Activated naive CD4-positive, alpha-beta T cell treated with anti-CD3 and anti-CD28 coated beads for 36 hours (primary cell): Measurements from ENCODE around the gene DPF3. TPM values are rescaled to one million over a fixed set of nuclear protein-coding genes. Genes with fewer than 3 reads are reported as not detected.

ENCODE experiments used
- CTCF ChIA-PET: fragments of 350-600 bp; sonication (Branson Sonifier 250); formaldehyde crosslinking; loops from one replicate; lab custom pipeline; 2021; ENCODE audit warnings: antibody characterized with exemption; lab: Charles Lee
- DNase-seq: peaks from one replicate; pipeline ENCODE4 v3.0.0-alpha.2; 2020
- H3K27ac Mint-ChIP-seq: one replicate; pipeline ENCODE4 v1.8.0; 2021; ENCODE audit warnings: mild to moderate bottlenecking, mixed read lengths
- H3K27me3 Mint-ChIP-seq: one replicate; pipeline ENCODE4 v1.8.0; 2021; ENCODE audit warnings: low read depth, mixed read lengths
- H3K36me3 Mint-ChIP-seq: one replicate; pipeline ENCODE4 v1.8.0; 2021; ENCODE audit warnings: low read depth, mixed read lengths
- H3K4me1 Mint-ChIP-seq: one replicate; pipeline ENCODE4 v1.8.0; 2021; ENCODE audit warnings: low read depth, mixed read lengths
- H3K4me3 Mint-ChIP-seq: one replicate; pipeline ENCODE4 v1.8.0; 2021; ENCODE audit warnings: mild to moderate bottlenecking, moderate library complexity, mixed read lengths
- H3K9me3 Mint-ChIP-seq: one replicate; pipeline ENCODE4 v1.8.0; 2021; ENCODE audit warnings: mixed read lengths
- intact Hi-C: fragments of 100-400 bp; cut with micrococcal nuclease; formaldehyde crosslinking; loops from one replicate; pipeline ENCODE4 v1.15.1; 2023
- total RNA-seq, 2 experiments: library from RNA; stranded (reverse); gene quantifications; one replicate each; pipeline ENCODE4 v1.2.3, GENCODE V29; 2021

Gene DPF3
- total RNA-seq, 2 experiments from 2014 or later: 0.29 to 0.47 TPM

- CTCF ChIA-PET: no interaction called here
- Mint-ChIP-seq H3K27ac (no peak overlapping the region), H3K36me3 (no peaks in the 10 kb centered on the region), H3K9me3 (no peaks in the 10 kb centered on the region), H3K4me1 (no peaks in the 10 kb centered on the region), H3K4me3 (no peak overlapping the region), H3K27me3 (no peaks in the 10 kb centered on the region)
- no peak for DNase-seq
- intact Hi-C loops: no loop called here
These were observed 107.2 kb downstream of the DPF3 start for GRCh38 chr14:72786378-72787350.

GRCh38 chr14:72783741-72784140, 110.2 kb downstream of the DPF3 start:
- H3K4me1 Mint-ChIP-seq: no peaks in the 10 kb centered on the region
- no peaks in the 10 kb centered on the region for H3K36me3 Mint-ChIP-seq
- no peak overlapping the region for H3K4me3 Mint-ChIP-seq
- CTCF ChIA-PET: no interaction called here
- no peaks in the 10 kb centered on the region for H3K9me3 Mint-ChIP-seq
- intact Hi-C loops: no loop called here
- no peak for DNase-seq
- H3K27me3 Mint-ChIP-seq: no peaks in the 10 kb centered on the region
- no peak overlapping the region for H3K27ac Mint-ChIP-seq

GRCh38 chr14:72782817-72783216, 111.1 kb downstream of the DPF3 start:
- Mint-ChIP-seq H3K36me3 (no peaks in the 10 kb centered on the region), H3K27me3 (no peaks in the 10 kb centered on the region), H3K4me3 (no peak overlapping the region), H3K4me1 (no peaks in the 10 kb centered on the region), H3K9me3 (no peaks in the 10 kb centered on the region), H3K27ac (no peak overlapping the region)
- CTCF ChIA-PET: no interaction called here
- intact Hi-C loops: no loop called here
- no peak for DNase-seq

GRCh38 chr14:72781561-72782508, 112.1 kb downstream of the DPF3 start:
- intact Hi-C loops: no loop called here
- CTCF ChIA-PET: no interaction called here
- H3K9me3 Mint-ChIP-seq: peaks cover 6% of the 10 kb centered on the region

GRCh38 chr14:72780751-72781150, 113.2 kb downstream of the DPF3 start:
- no peak for DNase-seq
- Mint-ChIP-seq H3K27ac (no peak overlapping the region), H3K4me3 (no peak overlapping the region), H3K4me1 (peaks cover 7% of the 10 kb centered on the region), H3K36me3 (no peaks in the 10 kb centered on the region), H3K9me3 (peaks cover 6% of the 10 kb centered on the region), H3K27me3 (no peaks in the 10 kb centered on the region)
- intact Hi-C loops: no loop called here
- CTCF ChIA-PET: interaction anchor here (0.6 to 1.2 kb wide), 3 partner anchors 21 to 266 kb away, joined by 3 read pairs; no protein-coding TSS in a partner anchor

More at GRCh38 chr14:72781561-72782508, 112.1 kb downstream of the DPF3 start:
- no peak overlapping the region for H3K4me3 Mint-ChIP-seq
- H3K27me3 Mint-ChIP-seq: no peaks in the 10 kb centered on the region
- no peaks in the 10 kb centered on the region for H3K36me3 Mint-ChIP-seq
- peaks cover 4% of the 10 kb centered on the region for H3K4me1 Mint-ChIP-seq
- no peak for DNase-seq
- H3K27ac Mint-ChIP-seq: no peak overlapping the region

GRCh38 chr14:72779679-72780078, 114.2 kb downstream of the DPF3 start:
- no peak overlapping the region for H3K27ac Mint-ChIP-seq
- CTCF ChIA-PET: interaction anchor here (1.0 kb wide), 1 partner anchor 125 kb away, joined by 3 read pairs; no protein-coding TSS in a partner anchor
- H3K36me3 Mint-ChIP-seq: no peaks in the 10 kb centered on the region
- H3K4me3 Mint-ChIP-seq: no peak overlapping the region
- H3K4me1 Mint-ChIP-seq: peaks cover 7% of the 10 kb centered on the region
- no peak for DNase-seq
- intact Hi-C loops: no loop called here
- peaks cover 6% of the 10 kb centered on the region for H3K9me3 Mint-ChIP-seq
- H3K27me3 Mint-ChIP-seq: no peaks in the 10 kb centered on the region

- CTCF ChIA-PET: no interaction called here
These were observed 116.3 kb downstream of the DPF3 start for GRCh38 chr14:72777636-72778035.

GRCh38 chr14:72776701-72777261, 117.1 kb downstream of the DPF3 start:
- CTCF ChIA-PET: interaction anchor here (0.5 kb wide), 1 partner anchor 172 kb away, joined by 3 read pairs; no protein-coding TSS in a partner anchor
- Mint-ChIP-seq H3K36me3 (no peaks in the 10 kb centered on the region), H3K9me3 (peaks cover 6% of the 10 kb centered on the region), H3K27ac (no peak overlapping the region), H3K27me3 (no peaks in the 10 kb centered on the region), H3K4me3 (no peak overlapping the region), H3K4me1 (peaks cover 7% of the 10 kb centered on the region)
- intact Hi-C loops: no loop called here
- no peak for DNase-seq

More at GRCh38 chr14:72777636-72778035, 116.3 kb downstream of the DPF3 start:
- Mint-ChIP-seq H3K4me3 (no peak overlapping the region), H3K4me1 (peaks cover 7% of the 10 kb centered on the region), H3K27ac (no peak overlapping the region), H3K27me3 (no peaks in the 10 kb centered on the region), H3K36me3 (no peaks in the 10 kb centered on the region), H3K9me3 (peaks cover 6% of the 10 kb centered on the region)
- intact Hi-C loops: no loop called here
- no peak for DNase-seq

GRCh38 chr14:72775923-72776554, 117.9 kb downstream of the DPF3 start:
- H3K27ac Mint-ChIP-seq: no peak overlapping the region
- intact Hi-C loops: no loop called here
- CTCF ChIA-PET: no interaction called here
- H3K4me3 Mint-ChIP-seq: no peak overlapping the region
- H3K27me3 Mint-ChIP-seq: no peaks in the 10 kb centered on the region
- no peak for DNase-seq
- peaks cover 6% of the 10 kb centered on the region for H3K9me3 Mint-ChIP-seq
- H3K4me1 Mint-ChIP-seq: peaks cover 7% of the 10 kb centered on the region
- no peaks in the 10 kb centered on the region for H3K36me3 Mint-ChIP-seq

GRCh38 chr14:72774894-72775620, 118.8 kb downstream of the DPF3 start:
- Mint-ChIP-seq H3K4me1 (peaks cover 7% of the 10 kb centered on the region), H3K27me3 (no peaks in the 10 kb centered on the region), H3K36me3 (no peaks in the 10 kb centered on the region), H3K27ac (no peak overlapping the region), H3K9me3 (peaks cover 6% of the 10 kb centered on the region), H3K4me3 (no peak overlapping the region)
- CTCF ChIA-PET: no interaction called here
- intact Hi-C loops: no loop called here
- DNase-seq: no peak

GRCh38 chr14:72774141-72774540, 119.8 kb downstream of the DPF3 start:
- no peaks in the 10 kb centered on the region for H3K36me3 Mint-ChIP-seq
- H3K4me3 Mint-ChIP-seq: no peak overlapping the region
- no peak for DNase-seq
- H3K27me3 Mint-ChIP-seq: no peaks in the 10 kb centered on the region
- H3K4me1 Mint-ChIP-seq: peaks cover 7% of the 10 kb centered on the region
- intact Hi-C loops: no loop called here
- H3K27ac Mint-ChIP-seq: no peak overlapping the region
- peaks cover 6% of the 10 kb centered on the region for H3K9me3 Mint-ChIP-seq
- CTCF ChIA-PET: no interaction called here
